Neural cell (in vitro differentiated cells): ENCODE measurements around the gene RNU6-7. TPM values are rescaled to one million over a fixed set of nuclear protein-coding genes. Genes with fewer than 3 reads are reported as not detected.

Source experiments
- H2AFZ ChIP-seq: fragments of 200-600, 300-800 bp; sonication (generic), shearing (Covaris generic); 2 replicates; pipeline ENCODE4 v1.6.0; 2014; ENCODE audit warnings: low read depth, mild to moderate bottlenecking, antibody characterized with exemption, low read length, moderate library complexity
- H3F3A ChIP-seq: fragments of 200-600 bp; shearing (Covaris generic); 2 replicates; pipeline ENCODE4 v1.6.1; 2016; ENCODE audit warnings: mild to moderate bottlenecking, moderate library complexity, mixed read lengths, antibody characterized with exemption, low read length; ENCODE audit not compliant: insufficient read depth, poor library complexity, severe bottlenecking
- H3K27ac ChIP-seq: fragments of 200-600, 300-800 bp; sonication (generic), shearing (Covaris generic); 2 replicates; pipeline ENCODE4 v1.5.1; 2014; ENCODE audit warnings: mild to moderate bottlenecking, low read length, moderate library complexity
- H3K27me3 ChIP-seq: fragments of 300-800, 200-600 bp; sonication (generic), shearing (Covaris generic); 2 replicates; pipeline ENCODE4 v1.6.0; 2014; ENCODE audit warnings: mild to moderate bottlenecking, low read depth, low read length, moderate library complexity; ENCODE audit not compliant: insufficient read depth
- H3K36me3 ChIP-seq: fragments of 300-800, 200-600 bp; sonication (generic), shearing (Covaris generic); 2 replicates; pipeline ENCODE4 v1.5.1; 2014; ENCODE audit warnings: mild to moderate bottlenecking, antibody characterized with exemption, low read length, moderate library complexity; ENCODE audit not compliant: insufficient read depth
- H3K4me2 ChIP-seq: fragments of 300-800, 200-600 bp; sonication (generic), shearing (Covaris generic); 2 replicates; pipeline ENCODE4 v1.6.0; 2014; ENCODE audit warnings: mild to moderate bottlenecking, low read length
- H3K4me3 ChIP-seq: fragments of 300-800, 200-600 bp; sonication (generic), shearing (Covaris generic); 2 replicates; pipeline ENCODE4 v1.5.1; 2014; ENCODE audit warnings: mild to moderate bottlenecking, low read length, moderate library complexity
- H3K79me2 ChIP-seq: fragments of 200-600 bp; shearing (Covaris generic); replicated peaks from 2 replicates; pipeline ENCODE4 v1.6.0; 2014; ENCODE audit warnings: mild to moderate bottlenecking, low read length, moderate library complexity; ENCODE audit not compliant: insufficient read depth
- H3K9ac ChIP-seq: fragments of 300-800, 200-600 bp; sonication (generic), shearing (Covaris generic); 2 replicates; pipeline ENCODE4 v1.6.1; 2016; ENCODE audit warnings: mild to moderate bottlenecking, low read length, mixed read lengths
- H3K9me2 ChIP-seq: fragments of 200-600 bp; shearing (Covaris generic); 2 replicates; pipeline ENCODE4 v1.6.1; 2016; ENCODE audit warnings: mild to moderate bottlenecking, low read length, mixed read lengths; ENCODE audit not compliant: insufficient read depth
- H3K9me3 ChIP-seq: fragments of 200-600, 300-800 bp; sonication (generic), shearing (Covaris generic); 2 replicates; pipeline ENCODE4 v1.6.1; 2016; ENCODE audit warnings: mild to moderate bottlenecking, mixed run types, low read length, moderate library complexity, mixed read lengths
- H4K20me1 ChIP-seq: fragments of 200-600 bp; shearing (Covaris generic); 2 replicates; pipeline ENCODE4 v1.6.1; 2016; ENCODE audit warnings: mild to moderate bottlenecking, mixed run types; ENCODE audit not compliant: insufficient read depth
- CTCF ChIP-seq: fragments of 450-650 bp; IDR thresholded peaks from 2 replicates; pipeline ENCODE4 v1.5.1; 2014; ENCODE audit warnings: antibody characterized with exemption, mild to moderate bottlenecking, moderate library complexity; ENCODE audit not compliant: poor library complexity, severe bottlenecking
- EP300 ChIP-seq: fragments of 450-650 bp; conservative IDR thresholded peaks from 2 replicates; pipeline ENCODE4 v1.6.1; 2014; ENCODE audit warnings: antibody characterized with exemption, mild to moderate bottlenecking, moderate library complexity; ENCODE audit not compliant: poor library complexity, severe bottlenecking
- EZH2 ChIP-seq: fragments of 200-600, 300-800 bp; shearing (Covaris generic), sonication (generic); IDR thresholded peaks from 2 replicates; pipeline ENCODE4 v1.6.1; 2014; ENCODE audit warnings: antibody characterized with exemption, low read length, borderline replicate concordance, mild to moderate bottlenecking; ENCODE audit not compliant: insufficient read depth, poor library complexity, severe bottlenecking
- MXI1 ChIP-seq: fragments of 450-650 bp; conservative IDR thresholded peaks from 2 replicates; pipeline ENCODE4 v1.6.1; 2014; ENCODE audit warnings: antibody characterized with exemption, mild to moderate bottlenecking; ENCODE audit not compliant: poor library complexity, severe bottlenecking
- POLR2AphosphoS5 ChIP-seq: IDR thresholded peaks from 2 replicates; pipeline ENCODE4 v1.6.1; 2012
- RAD21 ChIP-seq: fragments of 450-650 bp; conservative IDR thresholded peaks from 2 replicates; pipeline ENCODE4 v1.6.1; 2014; ENCODE audit warnings: antibody characterized with exemption, mild to moderate bottlenecking, moderate library complexity
- REST ChIP-seq: IDR thresholded peaks from 2 replicates; pipeline ENCODE4 v1.6.1; 2012; ENCODE audit warnings: borderline replicate concordance
- SMC3 ChIP-seq: fragments of 450-650 bp; conservative IDR thresholded peaks from 2 replicates; pipeline ENCODE4 v1.6.1; 2014; ENCODE audit warnings: antibody characterized with exemption, mild to moderate bottlenecking, moderate library complexity; ENCODE audit not compliant: poor library complexity
- TAF1 ChIP-seq: IDR thresholded peaks from 2 replicates; pipeline ENCODE4 v1.6.1; 2012; ENCODE audit warnings: low read depth
- polyA plus RNA-seq: library from polyadenylated mRNA; depleted of rRNA; stranded (reverse); fragments of >200 nt; gene quantifications from 2 replicates; pipeline ENCODE4 v1.2.3, GENCODE V29; 2014

Gene RNU6-7
- polyA plus RNA-seq, 1 donor from 2014 or later, result not detected

GRCh38 chr14:32250681-32251080, 48.8 kb downstream of the RNU6-7 start:
- H3K9ac ChIP-seq, result no peak overlapping the region
- no peaks in the 10 kb centered on the region for H3K9me3 ChIP-seq
- no peak overlapping the region for H3K4me2 ChIP-seq
- no peaks in the 10 kb centered on the region for H3K27me3 ChIP-seq
- TF ChIP-seq REST (no peak), RAD21 (no peak), CTCF (no peak), MXI1 (no peak), SMC3 (no peak), POLR2AphosphoS5 (no peak), EP300 (no peak), EZH2 (no peak), TAF1 (no peak)
- H3K79me2 ChIP-seq, result no peaks in the 10 kb centered on the region
- H3F3A ChIP-seq, result no peaks in the 10 kb centered on the region
- H3K27ac ChIP-seq, result no peak overlapping the region
- no peak overlapping the region for H2AFZ ChIP-seq
- H3K9me2 ChIP-seq, result no peaks in the 10 kb centered on the region
- no peaks in the 10 kb centered on the region for H3K36me3 ChIP-seq
- no peak overlapping the region for H3K4me3 ChIP-seq
- no peaks in the 10 kb centered on the region for H4K20me1 ChIP-seq

- Histone ChIP-seq H3K9me3 (no peaks in the 10 kb centered on the region), H3K9me2 (no peaks in the 10 kb centered on the region), H2AFZ (peak overlapping the region; percentile 28), H3K27me3 (no peaks in the 10 kb centered on the region), H3K27ac (no peak overlapping the region), H3K4me3 (no peak overlapping the region), H3K4me2 (no peak overlapping the region), H3F3A (no peaks in the 10 kb centered on the region), H4K20me1 (no peaks in the 10 kb centered on the region), H3K9ac (no peak overlapping the region), H3K36me3 (no peaks in the 10 kb centered on the region), H3K79me2 (no peaks in the 10 kb centered on the region)
- TF ChIP-seq EZH2, result no peak
- no peak for TF ChIP-seq MXI1
- no peak for TF ChIP-seq TAF1
- no peak for TF ChIP-seq REST
- no peak for TF ChIP-seq RAD21
- no peak for TF ChIP-seq CTCF
- no peak for TF ChIP-seq POLR2AphosphoS5
- TF ChIP-seq EP300, result no peak
- TF ChIP-seq SMC3, result no peak
These were observed 49.7 kb downstream of the RNU6-7 start for GRCh38 chr14:32251530-32251929.
